Left lung (tissue), 10 donors: ENCODE measurements around the gene HS3ST1. TPM values are rescaled to one million over a fixed set of nuclear protein-coding genes. Genes with fewer than 3 reads are reported as not detected.

Experiments used
- ATAC-seq: fragments of 200-7000 bp; cut with Tn5 transposase; one replicate; pipeline ENCODE4 v1.9.1; 2020; ENCODE audit warnings: moderate library complexity
- DNase-seq, 4 donors: peaks; one replicate each; pipeline ENCODE4 v3.0.0-alpha.2; 2013 to 2020
- H3K27ac ChIP-seq, 2 donors: fragments of 200-600 bp; sonication (generic) in 1 of 2; one replicate each; pipeline versions ENCODE4 v1.5.0 to v1.8.0; 2020 to 2021
- H3K27me3 ChIP-seq, 2 donors: fragments of 200-600 bp; sonication (generic) in 1 of 2; one replicate each; pipeline versions ENCODE4 v1.5.0 to v1.8.0; 2020 to 2021
- H3K36me3 ChIP-seq, 2 donors: fragments of 200-600 bp; sonication (generic) in 1 of 2; one replicate each; pipeline versions ENCODE4 v1.5.0 to v1.8.0; 2020 to 2021
- H3K4me1 ChIP-seq, 2 donors: fragments of 200-600 bp; one replicate each; pipeline ENCODE4 v1.8.0; 2021
- H3K4me3 ChIP-seq, 2 donors: fragments of 200-600 bp; sonication (generic) in 1 of 2; one replicate each; pipeline versions ENCODE4 v1.5.0 to v1.8.0; 2020 to 2021; ENCODE audit warnings: mild to moderate bottlenecking in 1 of 2
- H3K9me3 ChIP-seq, 2 donors: fragments of 200-600 bp; sonication (generic) in 1 of 2; one replicate each; pipeline versions ENCODE4 v1.5.0 to v1.8.0; 2020 to 2021
- CTCF ChIP-seq, 2 donors: fragments of 200-600 bp; sonication (generic) in 1 of 2; IDR thresholded peaks; one replicate each; pipeline versions ENCODE4 v1.5.0 to v1.8.0; 2021; ENCODE audit warnings: antibody characterized with exemption in 2 of 2
- intact Hi-C, 2 donors: fragments of 100-400 bp; cut with DNase I; formaldehyde crosslinking; loops; one replicate each; pipeline versions ENCODE4 v1.11.2 to v1.14.2; 2022
- polyA plus RNA-seq, 6 donors: library from polyadenylated mRNA; unstranded; fragments of 120-200 nt; gene quantifications; one replicate each; pipeline ENCODE4 v1.2.1, GENCODE V29; 2013; ENCODE audit not compliant: insufficient read length in 6 of 6
- total RNA-seq, 2 donors: library from RNA; stranded (reverse); fragmentation: NEBNext Ultra II Directional; extraction: Animal tissue kit (Norgen Biotek cat#: 25700); gene quantifications; one replicate each; pipeline ENCODE4 v1.2.1, GENCODE V29; 2021
- donor health status: DM: no; HTN: yes; CAD: no.
- donor health status: DM: no; HTN: no; CAD: no.

The HS3ST1 gene
- total and polyA plus RNA-seq, 8 donors: 2.6 to 11.9 (median 3.8) TPM

GRCh38 chr4:11446155-11446811 is 17.6 kb upstream of the HS3ST1 start:
- Histone ChIP-seq H3K27me3 (no peaks in the 10 kb centered on the region), H3K4me1 (no peaks in the 10 kb centered on the region), H3K9me3 (no peaks in the 10 kb centered on the region), H3K4me3 (no peak overlapping the region), H3K27ac (no peak overlapping the region), H3K36me3 (no peaks in the 10 kb centered on the region)
- intact Hi-C loops: no loop called here
- ATAC-seq: no peak
- TF ChIP-seq CTCF (IDR thresholded peaks at IDR 0.05): no peak
- DNase-seq: no peak

- intact Hi-C loops: no loop called here
Observed at GRCh38 chr4:11441194-11441556, 12.5 kb upstream of the HS3ST1 start.

GRCh38 chr4:11440481-11441193 is 11.9 kb upstream of the HS3ST1 start:
- DNase-seq: no peak
- H3K4me3 ChIP-seq: no peak overlapping the region
- TF ChIP-seq CTCF (IDR thresholded peaks at IDR 0.05): no peak
- no peaks in the 10 kb centered on the region for H3K27me3 ChIP-seq
- ATAC-seq: no peak
- no peaks in the 10 kb centered on the region for H3K36me3 ChIP-seq
- H3K4me1 ChIP-seq: peaks cover 0 to 8% of the 10 kb centered on the region in 2 donors
- H3K9me3 ChIP-seq: no peaks in the 10 kb centered on the region
- peak overlapping the region in 1 of 2 donors; percentile 18 for H3K27ac ChIP-seq
- intact Hi-C loops: no loop called here

More at GRCh38 chr4:11441194-11441556, 12.5 kb upstream of the HS3ST1 start:
- H3K27me3 ChIP-seq: no peaks in the 10 kb centered on the region
- DNase-seq: no peak
- H3K27ac ChIP-seq: no peak overlapping the region
- no peak overlapping the region for H3K4me3 ChIP-seq
- H3K36me3 ChIP-seq: no peaks in the 10 kb centered on the region
- H3K9me3 ChIP-seq: no peaks in the 10 kb centered on the region
- peaks cover 0 to 6% of the 10 kb centered on the region in 2 donors for H3K4me1 ChIP-seq
- no peak for ATAC-seq
- TF ChIP-seq CTCF (IDR thresholded peaks at IDR 0.05): no peak

- DNase-seq (no peak), ATAC-seq (peak; percentile 47)
- TF ChIP-seq CTCF (IDR thresholded peaks at IDR 0.05): no peak
- Histone ChIP-seq H3K4me3 (no peak overlapping the region), H3K27ac (peak overlapping the region in 1 of 2 donors; percentile 13), H3K27me3 (no peaks in the 10 kb centered on the region), H3K9me3 (no peaks in the 10 kb centered on the region), H3K4me1 (peaks cover 0 to 11% of the 10 kb centered on the region in 2 donors), H3K36me3 (no peaks in the 10 kb centered on the region)
- intact Hi-C loops: no loop called here
Observed at GRCh38 chr4:11439836-11440235, 11.1 kb upstream of the HS3ST1 start.

- DNase-seq: no peak
Observed at GRCh38 chr4:11438647-11439046, 10.0 kb upstream of the HS3ST1 start.

More at GRCh38 chr4:11438647-11439046, 10.0 kb upstream of the HS3ST1 start:
- Histone ChIP-seq H3K27ac (no peak overlapping the region), H3K4me3 (no peak overlapping the region), H3K27me3 (no peaks in the 10 kb centered on the region), H3K36me3 (no peaks in the 10 kb centered on the region), H3K4me1 (peaks cover 0 to 11% of the 10 kb centered on the region in 2 donors), H3K9me3 (no peaks in the 10 kb centered on the region)
- no peak for ATAC-seq
- no peak for TF ChIP-seq CTCF (IDR thresholded peaks at IDR 0.05)
- intact Hi-C loops: no loop called here
